HL-60 (cell line): ENCODE results near the gene SLC12A1.

Experiments
- CTCF ChIP-seq: IDR thresholded peaks from one replicate; pipeline ENCODE4 v1.5.1; 2011; ENCODE audit warnings: low read length, control low read depth, inconsistent platforms; ENCODE audit not compliant: insufficient read depth
- POLR2AphosphoS5 ChIP-seq: IDR thresholded peaks from 2 replicates; pipeline ENCODE4 v1.6.1; 2012; ENCODE audit warnings: low read depth

GRCh38 chr15:48306639-48307038, 100.5 kb downstream of the SLC12A1 start:
- TF ChIP-seq POLR2AphosphoS5 (no peak), CTCF (no peak)
